GM12878 (cell line): Measurements from ENCODE around the gene NCLN.

Source experiments
- CBFB ChIP-seq: IDR thresholded peaks from 2 replicates; pipeline ENCODE4 v1.6.1; 2016; ENCODE audit warnings: antibody characterized with exemption, low read depth
- CHD2 ChIP-seq: IDR thresholded peaks from 2 replicates; pipeline ENCODE4 v1.6.1; 2011; ENCODE audit warnings: low read depth, low read length, improper control_type of control experiment, borderline replicate concordance
- CTCF ChIP-seq, 3 experiments: IDR thresholded peaks in 2 of 3; conservative IDR thresholded peaks in 1 of 3; 2 replicates each; pipeline ENCODE4 v1.5.1; 2011; ENCODE audit warnings: low read depth in 3 of 3, low read length in 3 of 3, mild to moderate bottlenecking in 3 of 3, control low read depth in 2 of 3, moderate library complexity in 2 of 3, inconsistent platforms in 1 of 3, mixed read lengths in 1 of 3; ENCODE audit not compliant: control insufficient read depth in 2 of 3, insufficient read depth in 1 of 3; ENCODE audit errors: extremely low read depth in 1 of 3
- FOS ChIP-seq: IDR thresholded peaks from 3 replicates; pipeline ENCODE4 v1.6.1; 2011; ENCODE audit warnings: borderline replicate concordance; ENCODE audit not compliant: insufficient read length; ENCODE audit errors: extremely low read depth
- FOXK2 ChIP-seq: fragments of 450-650 bp; IDR thresholded peaks from 2 replicates; pipeline ENCODE4 v1.6.1; 2017; ENCODE audit warnings: mild to moderate bottlenecking, moderate library complexity
- GABPA ChIP-seq: IDR thresholded peaks from 2 replicates; pipeline ENCODE4 v1.6.1; 2014; ENCODE audit warnings: antibody characterized with exemption, low read depth, mild to moderate bottlenecking, inconsistent platforms
- KDM1A ChIP-seq: fragments of 200-600 bp; sonication (generic); IDR thresholded peaks from 2 replicates; pipeline ENCODE4 v1.6.1; 2016; ENCODE audit warnings: borderline replicate concordance
- NFXL1 ChIP-seq: fragments of 450-650 bp; IDR thresholded peaks from 2 replicates; pipeline ENCODE4 v1.6.1; 2017; ENCODE audit warnings: antibody characterized with exemption, mild to moderate bottlenecking, borderline replicate concordance
- POLR2A ChIP-seq: IDR thresholded peaks from 2 replicates; pipeline ENCODE4 v1.6.1; 2011; ENCODE audit warnings: low read depth, mild to moderate bottlenecking, low read length
- TAF1 ChIP-seq: IDR thresholded peaks from 2 replicates; pipeline ENCODE4 v1.6.1; 2011; ENCODE audit warnings: mild to moderate bottlenecking, low read depth, low read length, borderline replicate concordance
- TF ChIP-seq, protein P1 (sequence below): IDR thresholded peaks from 2 replicates; pipeline ENCODE4 v1.6.1; 2012; ENCODE audit warnings: low read depth, low read length, improper control_type of control experiment
- TF ChIP-seq, protein P2 (sequence below): IDR thresholded peaks from 2 replicates; pipeline ENCODE4 v1.6.1; 2011; ENCODE audit warnings: low read depth, low read length, improper control_type of control experiment, borderline replicate concordance

DNA sequence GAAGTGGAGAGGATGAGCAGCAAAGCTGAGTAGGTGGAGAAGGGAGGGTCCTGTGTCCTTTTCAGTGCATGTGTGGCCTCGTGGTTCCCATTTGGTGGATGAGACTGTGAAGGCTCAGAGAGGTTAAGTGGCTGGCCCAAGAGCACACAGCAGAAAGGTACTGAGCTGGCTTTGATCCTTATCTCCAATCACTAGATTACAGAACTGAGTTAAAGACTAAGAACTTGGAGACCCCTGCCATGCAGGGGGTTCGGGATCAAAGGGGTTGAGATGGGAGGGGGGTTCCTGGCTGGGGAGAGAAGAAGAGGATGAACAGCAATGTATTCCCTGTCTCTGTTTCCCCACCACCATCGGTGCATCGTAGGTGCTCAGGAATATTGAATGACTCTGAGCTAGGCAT lies 50.5 kb downstream of the NCLN start:
- TF ChIP-seq POLR2A = no peak
- TF ChIP-seq NFXL1 = no peak
- TF ChIP-seq FOS = no peak
- no peak for TF ChIP-seq CBFB
- TF ChIP-seq CTCF (IDR thresholded peaks at IDR 0.05 in 2 of 3, conservative IDR thresholded peaks at IDR 0.05 in 1 of 3; ENCODE audit: control insufficient read depth in 2 of 3, extremely low read depth in 1 of 3, insufficient read depth in 1 of 3, low read depth in 3 of 3, low read length in 3 of 3) = no peak
- TF ChIP-seq CHD2 = no peak
- TF ChIP-seq TAF1 = no peak
- TF ChIP-seq, protein P1, sequence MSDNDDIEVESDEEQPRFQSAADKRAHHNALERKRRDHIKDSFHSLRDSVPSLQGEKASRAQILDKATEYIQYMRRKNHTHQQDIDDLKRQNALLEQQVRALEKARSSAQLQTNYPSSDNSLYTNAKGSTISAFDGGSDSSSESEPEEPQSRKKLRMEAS = no peak
- no peak for TF ChIP-seq FOXK2
- no peak for TF ChIP-seq GABPA
- no peak for TF ChIP-seq KDM1A
- TF ChIP-seq, protein P2, sequence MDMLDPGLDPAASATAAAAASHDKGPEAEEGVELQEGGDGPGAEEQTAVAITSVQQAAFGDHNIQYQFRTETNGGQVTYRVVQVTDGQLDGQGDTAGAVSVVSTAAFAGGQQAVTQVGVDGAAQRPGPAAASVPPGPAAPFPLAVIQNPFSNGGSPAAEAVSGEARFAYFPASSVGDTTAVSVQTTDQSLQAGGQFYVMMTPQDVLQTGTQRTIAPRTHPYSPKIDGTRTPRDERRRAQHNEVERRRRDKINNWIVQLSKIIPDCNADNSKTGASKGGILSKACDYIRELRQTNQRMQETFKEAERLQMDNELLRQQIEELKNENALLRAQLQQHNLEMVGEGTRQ = no peak
